Measurements from ENCODE around the gene NASP.

NASP gene

GRCh38 chr1:45607404-45608074 lies 23.7 kb downstream of the NASP start:
- no peak overlapping the region for H3K4me3 ChIP-seq
- H3K9ac ChIP-seq (ENCODE audit: insufficient read length), result no peak overlapping the region
- H3K27ac ChIP-seq, result no peak overlapping the region
- TF ChIP-seq POLR2AphosphoS5 (IDR thresholded peaks at IDR 0.05; ENCODE audit: borderline replicate concordance, low read depth, low read length) (no peak), EZH2 (IDR thresholded peaks at IDR 0.05) (no peak)
- peaks cover 98% of the 10 kb centered on the region for H3K36me3 ChIP-seq (ENCODE audit: insufficient read depth, low read length)
- no peaks in the 10 kb centered on the region for H3K9me3 ChIP-seq (ENCODE audit: low read depth, low read length)
- DNase-seq (ENCODE audit: low read depth, low spot score), result no peak

GRCh38 chr1:45608175-45609156 lies 24.6 kb downstream of the NASP start:
- Histone ChIP-seq H3K4me3 (no peak overlapping the region), H3K36me3 (ENCODE audit: insufficient read depth, low read length) (peaks cover 98% of the 10 kb centered on the region), H3K9me3 (ENCODE audit: low read depth, low read length) (no peaks in the 10 kb centered on the region), H3K27ac (0 out of 2 replicates have a peak overlapping the region, but pooled peaks have one; percentile 29), H3K9ac (ENCODE audit: insufficient read length) (no peak overlapping the region)
- TF ChIP-seq POLR2AphosphoS5 (IDR thresholded peaks at IDR 0.05; ENCODE audit: borderline replicate concordance, low read depth, low read length) (no peak), EZH2 (IDR thresholded peaks at IDR 0.05) (no peak), FOXP2 (optimal IDR thresholded peaks at IDR 0.05; ENCODE audit: control extremely low read depth, extremely low read length, insufficient read depth) (no peak)
- no peak for DNase-seq (ENCODE audit: low read depth, low spot score)

- no peak for DNase-seq (ENCODE audit: low read depth, low spot score)
- Histone ChIP-seq H3K36me3 (ENCODE audit: insufficient read depth, low read length) (peaks cover 98% of the 10 kb centered on the region), H3K9ac (ENCODE audit: insufficient read length) (no peak overlapping the region), H3K27ac (no peak overlapping the region), H3K4me3 (no peak overlapping the region), H3K9me3 (ENCODE audit: low read depth, low read length) (no peaks in the 10 kb centered on the region)
- no peak for TF ChIP-seq POLR2AphosphoS5 (IDR thresholded peaks at IDR 0.05; ENCODE audit: borderline replicate concordance, low read depth, low read length)
- no peak for TF ChIP-seq FOXP2 (optimal IDR thresholded peaks at IDR 0.05; ENCODE audit: control extremely low read depth, extremely low read length, insufficient read depth)
- TF ChIP-seq EZH2 (IDR thresholded peaks at IDR 0.05), result no peak
Observed at GRCh38 chr1:45610589-45611226, 26.9 kb downstream of the NASP start.

GRCh38 chr1:45612941-45613579 lies 29.2 kb downstream of the NASP start:
- Histone ChIP-seq H3K9me3 (ENCODE audit: low read depth, low read length) (no peaks in the 10 kb centered on the region), H3K4me3 (no peak overlapping the region), H3K36me3 (ENCODE audit: insufficient read depth, low read length) (peaks cover 98% of the 10 kb centered on the region), H3K9ac (ENCODE audit: insufficient read length) (no peak overlapping the region), H3K27ac (0 out of 2 replicates have a peak overlapping the region, but pooled peaks have one; percentile 10)
- TF ChIP-seq FOXP2 (optimal IDR thresholded peaks at IDR 0.05; ENCODE audit: control extremely low read depth, extremely low read length, insufficient read depth) (no peak), POLR2AphosphoS5 (IDR thresholded peaks at IDR 0.05; ENCODE audit: borderline replicate concordance, low read depth, low read length) (no peak), EZH2 (IDR thresholded peaks at IDR 0.05) (no peak)
- DNase-seq (ENCODE audit: low read depth, low spot score), result no peak

- Histone ChIP-seq H3K9ac (ENCODE audit: insufficient read length) (no peak overlapping the region), H3K27ac (no peak overlapping the region), H3K36me3 (ENCODE audit: insufficient read depth, low read length) (peaks cover 75% of the 10 kb centered on the region), H3K4me3 (no peak overlapping the region), H3K9me3 (ENCODE audit: low read depth, low read length) (no peaks in the 10 kb centered on the region)
- no peak for DNase-seq (ENCODE audit: low read depth, low spot score)
- TF ChIP-seq EZH2 (IDR thresholded peaks at IDR 0.05) (no peak), POLR2AphosphoS5 (IDR thresholded peaks at IDR 0.05; ENCODE audit: borderline replicate concordance, low read depth, low read length) (no peak), FOXP2 (optimal IDR thresholded peaks at IDR 0.05; ENCODE audit: control extremely low read depth, extremely low read length, insufficient read depth) (no peak)
Observed at GRCh38 chr1:45615885-45616284, 32.0 kb downstream of the NASP start.

- peaks cover 59% of the 10 kb centered on the region for H3K36me3 ChIP-seq (ENCODE audit: insufficient read depth, low read length)
- no peak overlapping the region for H3K4me3 ChIP-seq
- TF ChIP-seq POLR2AphosphoS5 (IDR thresholded peaks at IDR 0.05; ENCODE audit: borderline replicate concordance, low read depth, low read length), result 0 out of 2 replicates have a peak, but pooled peaks have one; percentile 11
- TF ChIP-seq EZH2 (IDR thresholded peaks at IDR 0.05), result no peak
- no peak for TF ChIP-seq FOXP2 (optimal IDR thresholded peaks at IDR 0.05; ENCODE audit: control extremely low read depth, extremely low read length, insufficient read depth)
- no peak overlapping the region for H3K9ac ChIP-seq (ENCODE audit: insufficient read length)
- no peak for DNase-seq (ENCODE audit: low read depth, low spot score)
- 0 out of 2 replicates have a peak overlapping the region, but pooled peaks have one; percentile 21 for H3K27ac ChIP-seq
- H3K9me3 ChIP-seq (ENCODE audit: low read depth, low read length), result no peaks in the 10 kb centered on the region
Observed at GRCh38 chr1:45617618-45618017, 33.8 kb downstream of the NASP start.

GRCh38 chr1:45619149-45619921 lies 35.5 kb downstream of the NASP start:
- Histone ChIP-seq H3K4me3 (no peak overlapping the region), H3K9ac (ENCODE audit: insufficient read length) (no peak overlapping the region), H3K36me3 (ENCODE audit: insufficient read depth, low read length) (peaks cover 42% of the 10 kb centered on the region), H3K27ac (peak overlapping the region; percentile 63; the same call in 1 of the 2 replicates), H3K9me3 (ENCODE audit: low read depth, low read length) (no peaks in the 10 kb centered on the region)
- TF ChIP-seq POLR2AphosphoS5 (IDR thresholded peaks at IDR 0.05; ENCODE audit: borderline replicate concordance, low read depth, low read length) (no peak), FOXP2 (optimal IDR thresholded peaks at IDR 0.05; ENCODE audit: control extremely low read depth, extremely low read length, insufficient read depth) (no peak), EZH2 (IDR thresholded peaks at IDR 0.05) (no peak)
- no peak for DNase-seq (ENCODE audit: low read depth, low spot score)

All from SK-N-MC (cell line).